GM19328 (cell line): ENCODE results near the gene CARD19.
A peak's percentile ranks its signal among the peaks of the same experiment; 100 is the strongest.

Source experiments
- ATAC-seq: cut with Tn5 transposase; IDR thresholded peaks from one replicate; pipeline ENCODE4 v1.9.1; 2021; ENCODE audit warnings: mild to moderate bottlenecking, moderate library complexity; ENCODE audit not compliant: unreplicated experiment

Gene CARD19

DNA sequence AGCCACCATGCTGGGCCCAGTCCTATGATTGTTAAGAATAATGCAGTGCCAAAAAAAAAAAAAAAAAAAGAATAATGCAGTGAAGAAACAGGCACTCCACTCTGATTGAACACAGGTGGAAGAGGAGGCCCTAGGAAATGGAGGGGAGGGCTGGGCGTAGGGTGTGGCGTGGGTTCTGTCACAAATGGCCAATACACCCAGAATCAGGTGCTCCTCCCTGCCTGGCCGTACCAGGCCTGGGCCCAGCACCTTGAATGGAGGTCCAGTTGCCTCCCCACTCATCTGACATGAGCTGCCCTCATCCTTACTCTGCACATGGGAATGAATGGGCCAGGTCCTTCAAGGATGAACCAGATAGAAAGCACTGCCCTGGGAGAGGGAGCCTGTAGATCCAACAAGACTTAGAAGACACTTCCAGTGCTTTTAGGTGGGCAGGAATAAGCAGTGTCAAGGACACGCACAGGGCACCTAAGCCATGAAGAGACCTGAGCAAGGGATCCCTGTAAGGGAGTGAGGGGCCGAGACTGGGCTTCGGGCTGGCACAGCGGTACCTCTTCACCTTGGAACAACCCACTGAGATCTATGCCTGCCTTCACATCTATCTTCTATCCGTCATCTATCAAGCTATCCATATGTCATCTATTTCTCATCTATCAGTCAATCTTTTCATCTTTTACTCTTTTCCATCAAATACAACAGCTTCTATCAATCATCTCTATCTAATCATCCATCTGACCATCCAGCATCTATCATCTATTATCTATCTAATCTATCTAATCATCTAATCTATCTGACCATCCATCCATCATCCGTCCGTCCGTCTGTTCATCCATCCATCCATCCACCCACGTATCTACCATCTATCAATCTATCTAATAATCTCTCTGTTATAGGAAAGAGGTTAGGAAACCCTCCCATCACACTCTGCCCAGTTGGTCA lies 22.2 kb downstream of the CARD19 start:
- ATAC-seq, result no peak

- no peak for ATAC-seq
These were observed 23.1 kb downstream of the CARD19 start for GRCh38 chr9:93118863-93119702.

DNA sequence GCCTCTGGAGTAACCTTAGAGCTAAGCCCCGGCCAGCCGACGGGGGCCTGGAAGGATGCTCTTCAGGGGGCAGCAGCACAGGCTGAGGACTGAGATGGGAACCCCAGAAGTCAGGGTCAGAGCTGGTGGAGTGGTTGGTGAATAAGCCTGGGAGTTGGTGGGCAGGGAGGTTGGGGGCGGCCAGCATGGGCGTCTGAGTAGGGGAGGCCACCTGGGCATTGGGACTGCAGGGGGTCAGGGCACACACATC lies 23.6 kb downstream of the CARD19 start:
- no peak for ATAC-seq

DNA sequence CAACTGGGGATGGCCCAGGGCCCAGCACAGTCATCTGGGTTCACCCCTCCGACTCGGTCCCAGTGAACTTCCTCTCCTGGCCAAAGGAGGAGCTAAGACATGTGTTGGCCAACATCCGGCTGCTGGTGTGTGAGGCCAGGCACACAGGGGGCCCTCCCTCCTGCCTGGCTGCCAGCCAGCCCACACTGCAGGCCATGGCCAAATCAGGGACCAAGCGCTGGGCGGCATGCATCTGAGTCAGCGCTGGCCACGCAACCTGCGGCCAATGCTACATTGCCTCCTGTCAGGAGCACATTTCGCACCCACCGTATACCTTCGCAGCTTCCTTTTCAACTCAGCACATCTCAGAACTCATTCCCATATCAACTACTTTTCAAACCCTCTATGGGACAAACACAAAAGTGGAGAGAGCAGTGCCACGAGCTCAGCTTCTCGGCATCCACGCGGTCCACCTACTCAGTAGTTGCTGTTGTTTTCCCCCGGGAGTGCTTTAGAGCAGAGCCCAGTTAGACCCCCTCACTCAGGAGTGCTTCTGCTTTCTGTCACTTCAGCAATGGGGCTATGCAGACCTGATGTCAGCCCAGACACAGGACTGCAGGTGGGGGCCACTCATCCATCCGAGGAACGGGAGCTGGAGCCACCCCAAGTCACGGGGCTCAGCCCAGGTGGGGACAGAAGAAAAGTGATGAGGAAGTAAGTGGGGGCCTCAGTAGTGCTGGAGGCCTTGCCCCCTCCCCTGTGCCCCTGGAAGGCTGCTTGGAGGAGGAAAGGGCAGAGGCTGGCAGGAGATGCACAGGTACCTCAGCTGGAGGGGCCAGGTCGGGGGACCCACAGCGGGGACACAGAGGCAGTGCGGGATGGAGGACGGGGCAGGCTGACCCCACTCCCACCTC lies 24.2 kb downstream of the CARD19 start:
- peak; percentile 83 for ATAC-seq

DNA sequence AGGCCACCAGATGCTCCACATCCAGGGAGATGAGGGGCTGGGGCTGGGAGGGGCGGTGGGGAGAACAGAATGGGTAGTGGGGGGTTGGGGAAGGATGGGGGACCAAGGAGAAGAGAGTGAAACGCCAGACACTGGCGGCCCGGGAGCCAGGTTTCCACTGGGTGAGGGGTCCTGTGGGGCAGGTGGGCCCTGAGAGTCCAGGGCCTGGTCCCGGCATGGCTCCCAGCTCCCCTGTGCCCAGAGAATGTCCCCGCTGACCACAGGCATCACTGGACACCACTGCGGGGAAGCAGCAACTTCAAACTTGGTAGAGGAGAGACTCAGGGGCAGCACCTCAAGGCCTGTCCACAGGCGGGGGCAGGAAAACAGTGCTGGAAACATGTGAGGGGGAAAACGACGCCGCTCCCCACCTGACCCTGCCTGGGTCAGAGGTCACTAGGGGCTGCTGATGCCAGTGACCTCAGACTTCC lies 24.9 kb downstream of the CARD19 start:
- ATAC-seq, result no peak

DNA sequence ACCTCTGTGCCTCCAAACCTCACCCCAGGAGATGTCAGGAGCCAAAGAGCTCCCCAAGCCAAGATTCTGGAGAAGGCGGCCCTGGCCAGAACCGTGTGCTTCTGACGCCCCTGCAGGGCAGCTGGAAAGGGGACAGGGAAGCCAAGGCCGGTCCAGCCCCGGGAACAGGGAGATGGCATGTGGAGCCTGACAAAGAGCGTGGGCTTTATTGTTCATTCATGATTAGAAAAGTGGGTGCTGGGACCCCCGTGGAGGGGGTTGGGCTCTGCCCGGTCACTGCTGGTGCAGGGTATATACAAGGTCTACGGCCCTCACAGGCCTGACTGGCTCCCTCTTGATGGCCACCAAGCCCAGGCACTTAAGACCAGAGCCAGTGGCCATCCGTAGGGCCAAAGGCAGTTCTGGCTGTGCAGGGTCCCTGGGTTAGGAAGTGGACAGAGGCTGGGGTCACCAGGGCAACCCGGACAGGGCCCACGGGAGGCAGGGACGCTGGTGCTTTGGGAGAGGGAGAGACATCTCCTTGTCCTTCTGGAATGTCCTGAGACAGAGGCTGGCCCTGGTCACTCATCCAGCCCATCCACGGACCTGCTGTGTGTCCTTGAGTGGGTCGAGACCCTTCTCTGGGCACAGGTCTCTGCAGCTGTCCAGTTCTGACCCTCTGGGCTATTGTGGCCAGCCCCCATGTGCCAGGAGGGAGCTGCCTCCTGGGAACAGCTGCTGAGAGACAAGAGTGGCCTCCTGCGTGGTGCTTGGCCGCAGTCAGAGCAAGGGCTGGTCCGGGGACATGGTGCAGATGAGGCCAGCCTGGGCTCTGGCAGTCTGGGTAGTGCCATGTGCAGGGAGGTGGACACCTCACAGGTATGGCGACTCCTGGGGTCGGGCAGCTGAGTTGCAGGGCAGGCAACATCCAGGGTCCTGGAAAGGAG lies 25.6 kb downstream of the CARD19 start:
- no peak for ATAC-seq

DNA sequence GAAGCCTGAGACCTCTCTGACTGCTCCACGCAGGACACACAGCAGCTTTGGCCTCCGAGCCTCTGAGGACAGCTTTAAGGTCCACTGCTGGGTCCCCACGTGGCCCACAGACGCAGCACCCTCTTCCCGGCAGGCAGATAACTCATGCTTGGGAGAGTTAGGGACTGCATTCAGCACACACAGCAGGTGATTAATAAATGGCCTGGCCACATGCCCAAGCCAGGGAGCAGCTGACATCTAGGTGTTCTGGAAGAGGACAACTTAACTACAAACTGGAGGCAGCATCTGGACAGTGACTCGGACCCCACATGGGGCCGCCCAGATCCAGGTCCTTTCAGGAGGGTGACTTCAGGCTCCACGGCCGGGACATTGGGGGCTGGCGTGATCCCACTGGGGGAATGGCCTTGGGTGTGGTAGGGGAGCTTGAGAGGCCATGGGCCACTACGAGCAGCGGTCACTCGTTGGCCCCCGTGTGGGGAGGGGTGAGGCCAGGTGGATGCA lies 26.8 kb downstream of the CARD19 start:
- ATAC-seq, result no peak

DNA sequence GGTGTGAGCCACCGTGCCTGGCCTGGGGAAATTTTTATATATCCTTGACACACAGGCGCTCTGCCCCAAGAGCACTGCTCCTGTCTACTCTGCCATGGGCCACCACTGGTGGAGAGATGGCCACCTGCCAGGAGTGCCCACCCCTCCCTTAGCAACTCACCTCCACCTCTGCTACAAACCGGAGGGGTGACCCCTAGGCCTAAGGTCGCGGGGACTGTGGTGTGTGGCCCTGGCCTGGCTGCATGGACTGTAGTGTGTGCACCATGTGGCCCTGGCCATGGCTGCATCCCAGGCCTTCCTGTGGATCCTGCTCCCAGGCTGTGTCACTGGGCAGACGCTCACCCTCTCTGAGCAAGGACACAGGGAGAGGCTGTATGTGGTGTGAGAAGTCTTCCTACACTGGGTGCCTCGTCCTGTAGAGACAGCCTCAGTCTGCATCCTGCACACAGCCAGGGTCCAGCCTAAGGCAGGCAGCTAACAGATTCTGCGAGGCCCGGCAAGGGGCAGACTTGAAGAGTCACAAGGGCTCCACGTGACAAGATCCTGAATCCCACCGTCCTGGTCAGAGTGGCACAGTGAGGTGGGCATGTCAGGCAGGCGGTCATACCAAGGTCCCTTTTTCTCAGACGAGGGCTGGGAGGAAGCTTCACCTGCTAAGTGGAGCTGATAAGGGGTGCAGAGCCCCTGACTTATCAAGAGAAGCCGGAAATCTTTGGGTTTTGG lies 27.7 kb downstream of the CARD19 start:
- ATAC-seq, result no peak

- ATAC-seq, result no peak
These were observed 28.8 kb downstream of the CARD19 start for GRCh38 chr9:93124793-93125192.

DNA sequence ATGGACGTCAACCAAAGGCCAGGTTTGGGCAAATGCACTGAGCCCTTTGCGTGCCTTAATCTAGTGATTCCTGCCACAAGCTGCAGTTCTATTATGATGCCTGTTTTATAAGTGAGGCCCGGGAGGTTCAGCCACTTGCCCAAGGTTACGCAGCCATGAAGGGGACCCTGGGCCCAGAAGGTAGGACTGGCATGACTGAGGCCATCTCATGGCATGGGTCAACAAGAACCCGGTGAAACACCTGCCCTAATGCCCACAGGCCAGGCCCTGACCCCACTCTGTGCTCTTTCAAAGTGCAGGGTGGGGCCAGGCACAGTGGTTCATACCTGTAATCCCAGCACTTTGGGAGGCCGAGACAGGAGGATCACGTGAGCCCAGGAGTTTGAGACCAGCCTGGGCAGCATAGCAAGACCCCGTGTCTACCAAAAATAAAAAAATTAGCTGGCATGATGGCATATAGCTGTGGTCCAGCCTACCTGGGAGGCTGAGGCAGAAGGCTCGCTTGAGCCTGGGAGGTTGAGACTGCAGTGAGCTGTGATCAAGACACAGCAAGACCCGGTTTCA lies 29.4 kb downstream of the CARD19 start:
- ATAC-seq, result no peak

GRCh38 chr9:93126151-93126781 lies 30.2 kb downstream of the CARD19 start:
- no peak for ATAC-seq

DNA sequence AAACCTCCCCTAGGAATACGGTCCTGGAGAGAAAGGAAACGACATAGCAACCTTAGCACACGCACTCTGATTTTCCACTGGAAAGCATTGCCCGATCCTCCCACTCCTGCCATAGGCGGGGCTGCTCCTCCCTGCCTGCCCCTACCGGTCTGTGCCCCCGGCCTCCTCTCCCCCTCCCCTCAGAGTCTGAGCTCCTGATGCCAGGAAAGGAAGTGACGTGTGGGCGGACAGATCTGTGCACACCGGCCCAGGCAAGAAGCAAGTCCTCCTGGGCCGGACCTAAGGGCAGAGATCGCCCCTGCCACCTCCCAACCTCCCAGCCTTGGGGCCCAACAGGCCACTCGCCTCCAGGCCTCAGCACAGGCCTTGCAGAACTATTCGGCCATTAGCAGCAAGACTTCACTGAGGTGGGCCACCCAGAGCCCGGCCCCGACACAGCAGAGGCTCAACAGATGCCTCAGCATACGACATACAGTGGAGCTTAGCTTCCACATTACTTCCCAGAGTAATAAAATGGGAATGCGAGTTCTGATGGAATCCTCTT lies 30.9 kb downstream of the CARD19 start:
- no peak for ATAC-seq

DNA sequence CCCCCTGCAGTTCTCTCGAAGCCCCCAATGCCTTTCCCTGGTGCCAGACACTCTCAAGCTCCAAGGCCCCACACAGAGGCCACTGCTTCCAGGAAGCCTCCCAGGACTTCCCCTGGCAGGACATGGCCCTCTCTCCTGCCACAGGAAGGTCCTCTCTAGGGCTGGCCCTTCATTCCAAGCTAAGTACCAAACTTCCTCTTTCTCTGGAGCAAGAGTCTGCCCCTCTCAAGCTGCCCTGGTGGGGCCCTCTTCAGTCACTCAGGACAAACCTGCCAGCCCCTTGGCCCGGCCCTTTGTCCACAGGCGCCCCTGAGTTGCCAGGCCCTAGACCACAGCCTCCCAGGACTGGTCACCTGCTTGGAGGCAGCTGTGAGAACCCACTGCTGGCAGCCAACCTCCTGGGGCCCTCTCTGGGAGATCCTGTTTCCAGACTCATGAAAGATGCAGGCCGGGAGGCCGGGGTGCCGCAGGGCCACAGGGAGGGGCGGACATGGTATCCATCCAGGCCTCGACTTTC lies 31.4 kb downstream of the CARD19 start:
- ATAC-seq, result no peak

DNA sequence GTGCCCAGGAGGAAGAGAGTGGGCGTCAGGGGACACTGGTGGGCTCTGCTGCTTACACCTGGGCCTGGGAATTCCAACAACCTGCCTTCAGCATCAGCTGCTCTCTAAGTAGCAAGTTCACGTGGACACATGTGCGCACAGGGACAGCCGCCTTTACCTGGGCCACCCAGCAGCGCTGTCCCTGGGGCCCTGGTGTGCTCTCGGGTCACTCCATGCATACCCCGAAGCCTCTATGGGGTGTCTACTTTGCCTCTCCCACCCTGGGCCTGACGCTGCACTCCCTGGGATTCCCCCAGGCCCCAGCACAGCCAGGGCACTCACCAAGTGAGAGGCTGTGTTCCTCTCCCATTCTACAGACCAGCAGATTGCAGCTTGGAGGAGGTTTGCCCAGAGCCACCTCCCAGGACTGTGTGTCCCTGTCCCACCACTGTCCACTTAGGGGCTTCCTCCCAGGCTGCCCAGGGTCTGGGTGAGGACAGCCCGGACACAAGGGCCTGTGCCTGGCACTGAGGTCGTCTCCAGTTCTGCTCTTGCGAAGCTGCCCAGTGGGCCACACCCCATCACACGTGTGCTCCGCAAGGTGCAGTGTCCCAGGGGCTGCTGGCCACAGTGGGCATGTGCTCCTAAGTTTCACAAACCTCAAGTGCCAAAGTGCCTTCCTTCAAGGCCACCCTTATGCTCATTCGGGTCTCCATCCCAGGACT lies 32.1 kb downstream of the CARD19 start:
- no peak for ATAC-seq

- ATAC-seq, result no peak
These were observed 32.8 kb downstream of the CARD19 start for GRCh38 chr9:93128715-93129224.

- ATAC-seq, result no peak
These were observed 33.3 kb downstream of the CARD19 start for GRCh38 chr9:93129286-93129685.
